Measurements from ENCODE around the gene ATP10B.

- no peak for TF ChIP-seq POLR2A (IDR thresholded peaks at IDR 0.05)
- TF ChIP-seq, protein P1, sequence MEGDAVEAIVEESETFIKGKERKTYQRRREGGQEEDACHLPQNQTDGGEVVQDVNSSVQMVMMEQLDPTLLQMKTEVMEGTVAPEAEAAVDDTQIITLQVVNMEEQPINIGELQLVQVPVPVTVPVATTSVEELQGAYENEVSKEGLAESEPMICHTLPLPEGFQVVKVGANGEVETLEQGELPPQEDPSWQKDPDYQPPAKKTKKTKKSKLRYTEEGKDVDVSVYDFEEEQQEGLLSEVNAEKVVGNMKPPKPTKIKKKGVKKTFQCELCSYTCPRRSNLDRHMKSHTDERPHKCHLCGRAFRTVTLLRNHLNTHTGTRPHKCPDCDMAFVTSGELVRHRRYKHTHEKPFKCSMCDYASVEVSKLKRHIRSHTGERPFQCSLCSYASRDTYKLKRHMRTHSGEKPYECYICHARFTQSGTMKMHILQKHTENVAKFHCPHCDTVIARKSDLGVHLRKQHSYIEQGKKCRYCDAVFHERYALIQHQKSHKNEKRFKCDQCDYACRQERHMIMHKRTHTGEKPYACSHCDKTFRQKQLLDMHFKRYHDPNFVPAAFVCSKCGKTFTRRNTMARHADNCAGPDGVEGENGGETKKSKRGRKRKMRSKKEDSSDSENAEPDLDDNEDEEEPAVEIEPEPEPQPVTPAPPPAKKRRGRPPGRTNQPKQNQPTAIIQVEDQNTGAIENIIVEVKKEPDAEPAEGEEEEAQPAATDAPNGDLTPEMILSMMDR (IDR thresholded peaks at IDR 0.05) = no peak
Measured at GRCh38 chr5:160514866-160515265, 337.1 kb downstream of the ATP10B start.
